Measurements from ENCODE around the gene SCGB3A1. TPM values are rescaled to one million over a fixed set of nuclear protein-coding genes. Genes with fewer than 3 reads are reported as not detected.

SCGB3A1 gene
- total and polyA plus RNA-seq, 2 experiments from 2014 or later: not detected

DNA sequence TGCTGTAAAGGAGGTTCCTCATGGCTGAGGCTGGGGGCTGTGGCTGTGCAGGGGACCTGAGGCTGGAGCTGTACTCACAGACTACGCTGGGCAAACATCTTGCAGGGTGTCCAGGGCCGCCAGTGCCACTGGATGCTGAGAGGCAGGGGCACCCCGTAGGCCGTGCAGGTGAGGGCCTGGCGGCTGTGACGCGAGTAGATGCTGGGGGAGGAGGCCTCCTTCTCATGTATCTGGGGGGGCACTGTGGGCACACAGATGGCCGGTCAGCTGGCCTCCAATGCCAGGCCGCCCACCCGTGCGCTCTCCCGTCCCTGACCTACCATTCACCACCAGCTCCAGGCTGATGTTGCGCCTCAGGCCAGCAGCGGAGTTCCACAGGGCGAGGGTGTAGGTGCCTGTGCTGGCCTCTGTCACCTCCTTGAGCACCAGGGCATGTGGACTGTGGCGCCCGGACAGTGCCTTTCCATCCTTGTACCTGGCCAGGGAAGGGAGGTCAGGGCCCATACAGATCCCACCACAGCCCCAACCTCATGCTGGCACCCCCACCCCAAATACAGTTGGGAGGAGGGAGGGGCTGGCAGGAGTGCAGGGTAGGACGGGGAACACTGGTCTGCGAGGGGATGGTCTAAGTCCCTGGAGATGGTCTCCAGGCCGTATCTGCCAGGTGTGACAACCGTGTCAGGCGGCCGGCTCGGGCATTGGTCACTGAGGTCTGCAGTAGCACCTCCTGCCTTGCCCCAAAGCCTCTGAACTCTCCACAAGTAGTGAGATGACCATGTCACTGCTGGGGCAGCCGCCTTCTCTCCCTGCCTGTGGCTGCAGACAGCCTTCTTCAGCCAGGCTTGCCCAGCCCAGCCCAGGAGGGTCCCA, 34.7 kb upstream of the SCGB3A1 start:
- Histone ChIP-seq H3K9ac (no peak overlapping the region), H3F3A (ENCODE audit: insufficient read depth) (no peaks in the 10 kb centered on the region), H3K79me2 (ENCODE audit: insufficient read depth) (no peaks in the 10 kb centered on the region), H3K27ac (no peak overlapping the region), H3K27me3 (replicated peaks; ENCODE audit: insufficient read depth) (no peaks in the 10 kb centered on the region), H3K36me3 (ENCODE audit: low read depth) (no peaks in the 10 kb centered on the region), H3K9me2 (ENCODE audit: insufficient read depth) (no peaks in the 10 kb centered on the region), H4K20me1 (ENCODE audit: insufficient read depth) (no peaks in the 10 kb centered on the region), H3K4me2 (ENCODE audit: unreplicated experiment) (no peak overlapping the region), H3K4me3 (no peak overlapping the region), H3K9me3 (ENCODE audit: low read depth) (no peaks in the 10 kb centered on the region), H2AFZ (no peak overlapping the region), H3K4me1 (ENCODE audit: insufficient read depth) (no peaks in the 10 kb centered on the region)
- TF ChIP-seq EZH2phosphoT487 (IDR thresholded peaks at IDR 0.05; ENCODE audit: insufficient read depth, low read depth): no peak
- TF ChIP-seq EZH2 (IDR thresholded peaks at IDR 0.05; ENCODE audit: insufficient read depth, poor library complexity, severe bottlenecking): no peak
- in situ Hi-C loops (cut with MboI): no loop called here
- DNase-seq: no peak
- WGBS, 2 experiments (ENCODE audit: low coverage in 1 of 2, low lambda C conversion rate in 2 of 2, missing lambda C conversion rate in 2 of 2): 72 to 76% methylated on average over 24 to 25 of the region's 25 CpGs

DNA sequence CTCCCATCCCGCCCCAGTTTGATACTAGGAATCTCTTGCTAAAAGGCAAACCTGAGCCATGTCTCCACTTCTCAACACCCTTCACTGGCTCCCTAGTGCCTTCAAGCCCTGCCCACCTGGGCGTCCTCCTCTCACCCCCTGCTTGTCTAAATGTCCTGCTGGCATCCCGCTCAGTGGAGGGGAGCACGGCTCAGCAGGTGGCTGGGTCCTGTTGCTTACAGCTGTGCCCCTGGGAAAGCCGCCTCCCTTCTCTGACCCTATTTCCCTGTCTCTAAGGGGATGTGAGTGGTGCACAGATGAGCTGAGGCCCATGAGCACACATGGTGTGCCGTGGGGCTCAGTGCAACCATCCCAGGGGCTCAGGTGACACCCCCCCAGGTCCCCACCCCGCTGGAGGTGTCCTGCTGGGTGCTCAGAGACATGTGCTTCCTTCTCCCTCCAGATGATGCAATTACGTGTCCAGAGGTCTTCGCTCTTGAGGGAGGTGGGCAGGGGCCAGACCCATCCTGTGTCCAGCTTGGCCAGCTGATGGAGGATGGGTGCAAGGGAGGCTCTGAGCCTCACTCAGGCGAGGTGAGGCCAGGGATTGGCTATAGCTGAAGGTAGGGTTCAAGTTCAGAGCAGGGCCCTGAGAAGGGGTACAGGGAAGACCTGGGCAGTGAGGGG, 34.0 kb upstream of the SCGB3A1 start:
- Histone ChIP-seq H3K9ac (no peak overlapping the region), H3K79me2 (ENCODE audit: insufficient read depth) (no peaks in the 10 kb centered on the region), H3K27me3 (replicated peaks; ENCODE audit: insufficient read depth) (no peaks in the 10 kb centered on the region), H3K4me3 (no peak overlapping the region), H3K4me2 (ENCODE audit: unreplicated experiment) (no peak overlapping the region), H3K9me2 (ENCODE audit: insufficient read depth) (no peaks in the 10 kb centered on the region), H3K27ac (no peak overlapping the region), H3K36me3 (ENCODE audit: low read depth) (no peaks in the 10 kb centered on the region), H2AFZ (no peak overlapping the region), H3F3A (ENCODE audit: insufficient read depth) (no peaks in the 10 kb centered on the region), H4K20me1 (ENCODE audit: insufficient read depth) (no peaks in the 10 kb centered on the region), H3K9me3 (ENCODE audit: low read depth) (no peaks in the 10 kb centered on the region), H3K4me1 (ENCODE audit: insufficient read depth) (no peaks in the 10 kb centered on the region)
- in situ Hi-C loops (cut with MboI): no loop called here
- TF ChIP-seq EZH2 (IDR thresholded peaks at IDR 0.05; ENCODE audit: insufficient read depth, poor library complexity, severe bottlenecking) (no peak), EZH2phosphoT487 (IDR thresholded peaks at IDR 0.05; ENCODE audit: insufficient read depth, low read depth) (no peak)
- WGBS, 2 experiments (ENCODE audit: low coverage in 1 of 2, low lambda C conversion rate in 2 of 2, missing lambda C conversion rate in 2 of 2): 26 to 42% methylated on average over 10 of the region's 10 CpGs
- DNase-seq: no peak

DNA sequence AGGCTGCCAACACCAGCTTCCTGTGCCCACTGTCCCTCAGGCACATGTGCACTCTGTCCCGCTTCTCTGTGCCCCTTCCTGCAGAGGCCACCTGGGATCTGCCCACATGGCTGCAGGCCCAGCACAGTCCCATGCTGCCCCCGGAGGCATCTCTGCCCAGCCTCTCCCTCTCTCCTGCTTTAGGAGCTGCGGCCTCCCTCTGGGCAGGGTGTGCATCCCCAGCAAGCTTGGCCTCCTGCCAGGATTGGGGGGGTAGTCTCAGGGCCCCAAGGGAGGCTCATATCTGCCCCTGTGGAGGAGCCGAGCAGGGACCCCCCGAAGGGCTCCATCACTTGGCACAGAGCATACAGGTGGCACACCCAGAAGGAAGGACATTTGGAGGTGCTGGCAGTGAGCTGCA, 33.3 kb upstream of the SCGB3A1 start:
- Histone ChIP-seq H3K9me2 (ENCODE audit: insufficient read depth) (no peaks in the 10 kb centered on the region), H3K79me2 (ENCODE audit: insufficient read depth) (no peaks in the 10 kb centered on the region), H3K27ac (no peak overlapping the region), H3K4me1 (ENCODE audit: insufficient read depth) (no peaks in the 10 kb centered on the region), H2AFZ (no peak overlapping the region), H3K4me3 (no peak overlapping the region), H4K20me1 (ENCODE audit: insufficient read depth) (no peaks in the 10 kb centered on the region), H3K27me3 (replicated peaks; ENCODE audit: insufficient read depth) (no peaks in the 10 kb centered on the region), H3K4me2 (ENCODE audit: unreplicated experiment) (no peak overlapping the region), H3K36me3 (ENCODE audit: low read depth) (no peaks in the 10 kb centered on the region), H3K9ac (no peak overlapping the region), H3F3A (ENCODE audit: insufficient read depth) (no peaks in the 10 kb centered on the region), H3K9me3 (ENCODE audit: low read depth) (no peaks in the 10 kb centered on the region)
- WGBS, 2 experiments (ENCODE audit: low coverage in 1 of 2, low lambda C conversion rate in 2 of 2, missing lambda C conversion rate in 2 of 2): 28 to 34% methylated on average over 5 of the region's 5 CpGs
- in situ Hi-C loops (cut with MboI): no loop called here
- no peak for DNase-seq
- TF ChIP-seq EZH2phosphoT487 (IDR thresholded peaks at IDR 0.05; ENCODE audit: insufficient read depth, low read depth) (no peak), EZH2 (IDR thresholded peaks at IDR 0.05; ENCODE audit: insufficient read depth, poor library complexity, severe bottlenecking) (no peak)

DNA sequence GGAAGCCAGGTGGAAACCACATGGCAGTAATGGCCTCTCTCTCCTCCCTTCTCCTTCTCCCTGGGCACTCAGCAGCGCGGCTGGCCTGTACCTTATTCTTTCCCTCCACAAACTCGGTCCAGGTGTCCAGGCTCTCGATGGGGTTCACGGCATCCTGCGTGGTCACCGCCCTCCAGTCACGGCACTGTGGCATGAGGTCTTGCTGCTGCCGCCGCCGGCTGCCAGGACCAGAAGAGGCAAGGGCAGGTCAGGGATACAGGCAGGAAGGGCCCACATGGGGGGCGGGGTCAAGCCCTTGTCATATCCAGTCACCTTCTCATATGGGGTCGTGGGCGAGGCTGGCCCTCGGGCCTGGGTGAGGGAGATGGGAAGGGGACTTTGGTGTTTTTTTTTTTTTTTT, 32.5 kb upstream of the SCGB3A1 start:
- no peaks in the 10 kb centered on the region for H3F3A ChIP-seq (ENCODE audit: insufficient read depth)
- DNase-seq: no peak
- no peak overlapping the region for H3K9ac ChIP-seq
- no peak overlapping the region for H3K27ac ChIP-seq
- no peak overlapping the region for H3K4me2 ChIP-seq (ENCODE audit: unreplicated experiment)
- H3K9me2 ChIP-seq (ENCODE audit: insufficient read depth): no peaks in the 10 kb centered on the region
- TF ChIP-seq EZH2phosphoT487 (IDR thresholded peaks at IDR 0.05; ENCODE audit: insufficient read depth, low read depth) (no peak), EZH2 (IDR thresholded peaks at IDR 0.05; ENCODE audit: insufficient read depth, poor library complexity, severe bottlenecking) (no peak)
- H3K27me3 ChIP-seq (replicated peaks; ENCODE audit: insufficient read depth): no peaks in the 10 kb centered on the region
- H3K79me2 ChIP-seq (ENCODE audit: insufficient read depth): no peaks in the 10 kb centered on the region
- no peaks in the 10 kb centered on the region for H3K36me3 ChIP-seq (ENCODE audit: low read depth)
- in situ Hi-C loops (cut with MboI): no loop called here
- no peak overlapping the region for H2AFZ ChIP-seq
- H3K4me1 ChIP-seq (ENCODE audit: insufficient read depth): no peaks in the 10 kb centered on the region
- no peaks in the 10 kb centered on the region for H4K20me1 ChIP-seq (ENCODE audit: insufficient read depth)
- no peaks in the 10 kb centered on the region for H3K9me3 ChIP-seq (ENCODE audit: low read depth)
- WGBS, 2 experiments (ENCODE audit: low coverage in 1 of 2, low lambda C conversion rate in 2 of 2, missing lambda C conversion rate in 2 of 2): 65% methylated on average over 15 of the region's 15 CpGs
- no peak overlapping the region for H3K4me3 ChIP-seq

All from GM23248 (cell line).